H1 (cell line): Measurements from ENCODE around the gene JUN. TPM values are rescaled to one million over a fixed set of nuclear protein-coding genes. Genes with fewer than 3 reads are reported as not detected.

ENCODE experiments used
- CTCF ChIA-PET: fragments of 300-600 bp; sonication (Branson Sonifier 250); formaldehyde crosslinking; loops from one replicate; lab custom pipeline; 2021; ENCODE audit not compliant: partially characterized antibody; lab: Charles Lee
- POLR2A ChIA-PET: fragments of 300-600 bp; sonication (Branson Sonifier 250); formaldehyde crosslinking; loops from one replicate; lab custom pipeline; 2021; ENCODE audit warnings: inconsistent platforms; ENCODE audit not compliant: partially characterized antibody; lab: Charles Lee
- DNase-seq, 2 experiments: peaks; one replicate each; pipeline versions ENCODE4 v3.0.0 to v3.0.0-alpha.2; 2010 to 2022; ENCODE audit warnings: low spot score in 2 of 2, low read depth in 1 of 2, mixed read lengths in 1 of 2
- FAIRE-seq: peaks from 2 replicates; lab custom pipeline; 2011; peaks lifted over from hg19 to GRCh38; lab: Jason Lieb, UNC
- H2AFZ ChIP-seq: 2 replicates; pipeline ENCODE4 v1.8.1; 2012; ENCODE audit warnings: low read length, inconsistent platforms
- H2AK5ac ChIP-seq: 2 replicates; pipeline ENCODE4 v1.6.1; 2013; ENCODE audit warnings: low read depth, low read length
- H2BK120ac ChIP-seq: replicated peaks from 2 replicates; pipeline ENCODE3; 2013; ENCODE audit warnings: low read depth, low read length, inconsistent platforms
- H2BK12ac ChIP-seq: 2 replicates; pipeline ENCODE4 v1.6.1; 2013; ENCODE audit warnings: low read depth, low read length
- H2BK15ac ChIP-seq: 2 replicates; pipeline ENCODE4 v1.6.1; 2013; ENCODE audit warnings: low read length
- H2BK20ac ChIP-seq: 2 replicates; pipeline ENCODE4 v1.6.1; 2013; ENCODE audit warnings: low read length
- H2BK5ac ChIP-seq: 2 replicates; pipeline ENCODE4 v1.6.1; 2013; ENCODE audit warnings: low read depth, low read length
- H3K14ac ChIP-seq: 2 replicates; pipeline ENCODE4 v1.6.1; 2013; ENCODE audit warnings: inconsistent platforms; ENCODE audit not compliant: insufficient read length
- H3K18ac ChIP-seq: 2 replicates; pipeline ENCODE4 v1.6.1; 2013; ENCODE audit warnings: low read length; ENCODE audit errors: extremely low read depth
- H3K23ac ChIP-seq: 2 replicates; pipeline ENCODE4 v1.6.1; 2013; ENCODE audit warnings: inconsistent platforms; ENCODE audit not compliant: insufficient read length
- H3K23me2 ChIP-seq: 2 replicates; pipeline ENCODE4 v1.6.1; 2013; ENCODE audit warnings: low read depth, low read length
- H3K27ac ChIP-seq: 2 replicates; pipeline ENCODE4 v1.6.1; 2011; ENCODE audit warnings: low read depth, low read length, inconsistent platforms
- H3K27me3 ChIP-seq, 4 experiments: replicated peaks in 1 of 4; 1 replicate in 1 of 4; 2 replicates in 3 of 4; pipeline versions ENCODE4 v1.6.1 to v1.8.1; 2011 to 2013; ENCODE audit warnings: low read length in 3 of 4, mild to moderate bottlenecking in 3 of 4, inconsistent platforms in 2 of 4, mixed read lengths in 2 of 4, moderate library complexity in 1 of 4; ENCODE audit not compliant: control insufficient read depth in 3 of 4, insufficient read depth in 3 of 4; ENCODE audit errors: extremely low read depth in 1 of 4
- H3K36me3 ChIP-seq, 4 experiments: 2 replicates each; pipeline versions ENCODE4 v1.6.1 to v1.8.1; 2011 to 2013; ENCODE audit warnings: mild to moderate bottlenecking in 4 of 4, low read length in 3 of 4, moderate library complexity in 2 of 4, control low read depth in 1 of 4, inconsistent platforms in 1 of 4; ENCODE audit not compliant: insufficient read depth in 4 of 4, control insufficient read depth in 2 of 4
- H3K4ac ChIP-seq: replicated peaks from 2 replicates; pipeline ENCODE3; 2013; ENCODE audit warnings: low read length, low read depth, mixed read lengths, inconsistent platforms; ENCODE audit not compliant: insufficient read length
- H3K4me1 ChIP-seq, 4 experiments: replicated peaks in 1 of 4; 1 replicate in 1 of 4; 2 replicates in 3 of 4; pipeline versions ENCODE4 v1.6.1 to v1.8.1; 2011 to 2013; ENCODE audit warnings: low read length in 3 of 4, inconsistent platforms in 2 of 4, mixed read lengths in 1 of 4; ENCODE audit not compliant: insufficient read depth in 4 of 4, control insufficient read depth in 3 of 4
- H3K4me2 ChIP-seq, 2 experiments: 2 replicates each; pipeline versions ENCODE4 v1.6.1 to v1.8.1; 2011 to 2013; ENCODE audit warnings: low read depth in 2 of 2, low read length in 2 of 2, control low read depth in 1 of 2, inconsistent platforms in 1 of 2, mild to moderate bottlenecking in 1 of 2; ENCODE audit not compliant: insufficient read depth in 1 of 2
- H3K4me3 ChIP-seq, 4 experiments: fragments of 200-600, 300-600 bp in 1 of 4; sonication (generic), shearing (Covaris generic), sonication (Bioruptor Twin) in 1 of 4; 2 replicates each; pipeline versions ENCODE4 v1.5.1 to v1.8.1; 2011 to 2016; ENCODE audit warnings: low read length in 4 of 4, low read depth in 3 of 4, control low read depth in 2 of 4, inconsistent platforms in 2 of 4, mild to moderate bottlenecking in 2 of 4, mixed read lengths in 1 of 4, moderate library complexity in 1 of 4; ENCODE audit not compliant: insufficient read depth in 2 of 4; ENCODE audit errors: extremely low read depth in 1 of 4
- H3K56ac ChIP-seq: replicated peaks from 2 replicates; pipeline ENCODE3; 2013; ENCODE audit warnings: low read depth, mild to moderate bottlenecking, mixed read lengths, low read length, inconsistent platforms; ENCODE audit not compliant: insufficient read length
- H3K79me1 ChIP-seq: 2 replicates; pipeline ENCODE4 v1.6.1; 2013; ENCODE audit warnings: low read depth, low read length, control low read depth
- H3K79me2 ChIP-seq, 2 experiments: 2 replicates each; pipeline versions ENCODE4 v1.6.1 to v1.8.1; 2012 to 2013; ENCODE audit warnings: low read length in 2 of 2, mild to moderate bottlenecking in 2 of 2, inconsistent platforms in 1 of 2; ENCODE audit not compliant: insufficient read depth in 2 of 2, control insufficient read depth in 1 of 2
- H3K9ac ChIP-seq, 4 experiments: replicated peaks in 1 of 4; 1 replicate in 1 of 4; 2 replicates in 3 of 4; pipeline versions ENCODE4 v1.6.1 to v1.8.1; 2011 to 2013; ENCODE audit warnings: low read depth in 3 of 4, low read length in 3 of 4, control low read depth in 2 of 4, mild to moderate bottlenecking in 2 of 4, moderate library complexity in 2 of 4, inconsistent platforms in 1 of 4; ENCODE audit errors: extremely low read depth in 1 of 4
- H3K9me3 ChIP-seq, 2 experiments: 2 replicates each; pipeline versions ENCODE4 v1.6.1 to v1.8.1; 2012 to 2013; ENCODE audit warnings: mild to moderate bottlenecking in 2 of 2, moderate library complexity in 2 of 2, control low read depth in 1 of 2, inconsistent platforms in 1 of 2, low read depth in 1 of 2, low read length in 1 of 2, mixed read lengths in 1 of 2; ENCODE audit not compliant: insufficient read depth in 2 of 2
- H4K20me1 ChIP-seq, 2 experiments: replicated peaks in 1 of 2; 2 replicates each; pipeline versions ENCODE3 to v1.8.1; 2011 to 2013; ENCODE audit warnings: inconsistent platforms in 2 of 2, low read length in 2 of 2, mild to moderate bottlenecking in 1 of 2; ENCODE audit not compliant: insufficient read depth in 2 of 2, control insufficient read depth in 1 of 2
- H4K5ac ChIP-seq: 2 replicates; pipeline ENCODE4 v1.6.1; 2013; ENCODE audit warnings: low read length, low read depth, mixed read lengths, inconsistent platforms; ENCODE audit not compliant: insufficient read length
- H4K8ac ChIP-seq: 2 replicates; pipeline ENCODE4 v1.8.0; 2013; ENCODE audit warnings: mild to moderate bottlenecking, moderate library complexity, low read length, inconsistent platforms; ENCODE audit not compliant: insufficient read depth; ENCODE audit errors: extremely low read depth
- H4K91ac ChIP-seq: replicated peaks from 2 replicates; pipeline ENCODE3; 2013; ENCODE audit warnings: low read length, mixed read lengths, inconsistent platforms; ENCODE audit not compliant: insufficient read length
- ASH2L ChIP-seq: fragments of 200-600, 300-600 bp; sonication (generic); IDR thresholded peaks from one replicate; pipeline ENCODE4 v1.7.1; 2017; ENCODE audit warnings: low read length
- E2F6 ChIP-seq: IDR thresholded peaks from 2 replicates; pipeline ENCODE4 v1.6.1; 2012; ENCODE audit warnings: inconsistent platforms
- EGR1 ChIP-seq: IDR thresholded peaks from 2 replicates; pipeline ENCODE4 v1.6.1; 2011; ENCODE audit warnings: low read depth, low read length, borderline replicate concordance
- MAFK ChIP-seq: IDR thresholded peaks from 2 replicates; pipeline ENCODE4 v1.6.1; 2012; ENCODE audit warnings: low read depth, mild to moderate bottlenecking, improper control_type of control experiment, low read length
- POLR2A ChIP-seq, 2 experiments: IDR thresholded peaks; 1 replicate in 1 of 2; 2 replicates in 1 of 2; pipeline ENCODE4 v1.6.1; 2011; ENCODE audit warnings: low read depth in 2 of 2, low read length in 2 of 2, mild to moderate bottlenecking in 2 of 2; ENCODE audit errors: control extremely low read depth in 1 of 2
- RAD21 ChIP-seq, 2 experiments: IDR thresholded peaks in 1 of 2; conservative IDR thresholded peaks in 1 of 2; 2 replicates each; pipeline ENCODE4 v1.6.1; 2011; ENCODE audit warnings: low read depth in 2 of 2, low read length in 2 of 2, improper control_type of control experiment in 1 of 2, inconsistent platforms in 1 of 2, mild to moderate bottlenecking in 1 of 2, moderate library complexity in 1 of 2
- SIN3A ChIP-seq, 2 experiments: IDR thresholded peaks in 1 of 2; conservative IDR thresholded peaks in 1 of 2; 2 replicates each; pipeline ENCODE4 v1.6.1; 2011 to 2012; ENCODE audit warnings: low read length in 2 of 2, improper control_type of control experiment in 1 of 2, low read depth in 1 of 2, mild to moderate bottlenecking in 1 of 2
- SRF ChIP-seq: IDR thresholded peaks from 2 replicates; pipeline ENCODE4 v1.6.1; 2011; ENCODE audit warnings: mild to moderate bottlenecking, low read depth, low read length, moderate library complexity
- USF2 ChIP-seq: IDR thresholded peaks from 2 replicates; pipeline ENCODE4 v1.6.1; 2011; ENCODE audit warnings: low read length, improper control_type of control experiment
- WGBS, 2 experiments: shearing (Covaris generic) in 1 of 2; methylation state at CpG; one replicate each; pipeline versions ENCODE4 v1.1.6 to v1.1.7; 2013 to 2015; ENCODE audit warnings: low lambda C conversion rate in 2 of 2, mixed read lengths in 2 of 2, inconsistent platforms in 1 of 2, low coverage in 1 of 2, missing lambda C conversion rate in 1 of 2; ENCODE audit not compliant: insufficient replicate concordance in 2 of 2, insufficient coverage in 1 of 2, insufficient read length in 1 of 2; ENCODE audit errors: extremely low coverage in 1 of 2, missing lambda C conversion rate in 1 of 2; 5-methylcytosine and 5-hydroxymethylcytosine counted together
- polyA plus RNA-seq, 7 experiments: library from polyadenylated mRNA; depleted of rRNA in 3 of 7; stranded (reverse) in 5 of 7; unstranded in 2 of 7; fragments of >200 nt in 5 of 7; fragments of 200-250 nt in 2 of 7; gene quantifications; 1 replicate in 5 of 7; 2 replicates in 1 of 7; 4 replicates in 1 of 7; pipeline versions ENCODE4 v1.2.1 to v1.2.3, GENCODE V29; 2011 to 2013; ENCODE audit warnings: missing spikeins in 2 of 7, mixed read lengths in 2 of 7
- total RNA-seq: library from RNA; stranded (reverse); fragmentation: NEBNext Ultra II Directional; extraction: Animal tissue kit (Norgen Biotek cat#: 25700); gene quantifications from 2 replicates; pipeline ENCODE4 v1.2.1, GENCODE V29; 2021

Gene JUN
- total and polyA plus RNA-seq, 2 of the 8 experiments (the other 6 are each of a cell fraction or from before 2014, with no cell fraction given): 4.4 to 10.9 TPM

- POLR2A ChIA-PET: interaction anchor here (1.9 to 2.0 kb wide), 2 partner anchors 30 to 69 kb away, joined by 5 to 8 read pairs; no protein-coding TSS in a partner anchor
- WGBS, 2 experiments: 1% methylated on average over 46 of the region's 56 CpGs; no CpG with 5 or more reads in 1 of the 2 experiments
- 0 out of 2 replicates have a peak overlapping the region, but pooled peaks have one; percentile 2 for H2BK12ac ChIP-seq
- 0 out of 2 replicates have a peak, but pooled peaks have one; percentile 28 for TF ChIP-seq E2F6
- 0 out of 3 replicates have a peak, but pooled peaks of 1 of the 2 experiments have one; percentile 9 for TF ChIP-seq POLR2A (IDR thresholded peaks at IDR 0.05; ENCODE audit: control extremely low read depth in 1 of 2, low read depth in 2 of 2, low read length in 2 of 2)
- no peak for TF ChIP-seq MAFK
- TF ChIP-seq RAD21 (IDR thresholded peaks at IDR 0.05 in 1 of 2, conservative IDR thresholded peaks at IDR 0.05 in 1 of 2; ENCODE audit: low read depth in 2 of 2, low read length in 2 of 2): peak; percentile 70 to 73
- TF ChIP-seq ASH2L: peak; percentile 30
- TF ChIP-seq EGR1: no peak
- no peak for TF ChIP-seq SRF
- TF ChIP-seq USF2: no peak
- no peak for TF ChIP-seq SIN3A (conservative IDR thresholded peaks at IDR 0.05 in 1 of 2, IDR thresholded peaks at IDR 0.05 in 1 of 2; ENCODE audit: low read depth in 1 of 2, low read length in 2 of 2)
Measured at GRCh38 chr1:58784758-58785441, 1.1 kb upstream of the JUN start.

More at GRCh38 chr1:58784758-58785441, 1.1 kb upstream of the JUN start:
- Histone ChIP-seq H3K27me3 (peaks cover 7 to 37% (median 22%) of the 10 kb centered on the region in 4 experiments; a peak in 6 of 7 replicates), H2AK5ac (no peak overlapping the region), H3K4me2 (peak overlapping the region; percentile 90 to 94), H3K56ac (no peak overlapping the region), H2BK15ac (no peak overlapping the region), H4K8ac (no peak overlapping the region; the same call in 1 of the 2 replicates), H3K27ac (no peak overlapping the region), H3K18ac (no peak overlapping the region), H3K23me2 (peaks cover 33% of the 10 kb centered on the region), H3K4ac (no peak overlapping the region), H2BK5ac (peak overlapping the region; percentile 3; the same call in 1 of the 2 replicates), H2BK20ac (no peak overlapping the region), H3K9ac (peak overlapping the region; percentile 46 to 70 (median 66)), H3K79me2 (peaks cover 0 to 8% of the 10 kb centered on the region in 2 experiments; a peak in 1 of 4 replicates), H4K5ac (no peak overlapping the region), H3K79me1 (no peaks in the 10 kb centered on the region; the same call in 1 of the 2 replicates), H2BK120ac (no peak overlapping the region), H3K4me1 (peaks cover 0 to 15% (median 2%) of the 10 kb centered on the region in 4 experiments; a peak in 5 of 7 replicates), H2AFZ (0 out of 2 replicates have a peak overlapping the region, but pooled peaks have one; percentile 47), H3K23ac (no peak overlapping the region), H3K9me3 (peaks cover 0 to 3% of the 10 kb centered on the region in 2 experiments; a peak in 1 of 4 replicates), H3K36me3 (no peaks in the 10 kb centered on the region), H4K20me1 (peaks cover 0 to 12% of the 10 kb centered on the region in 2 experiments), H3K14ac (no peak overlapping the region), H3K4me3 (peak overlapping the region; percentile 54 to 75 (median 66)), H4K91ac (no peak overlapping the region)
- CTCF ChIA-PET: interaction anchor here (0.6 to 2.3 kb wide), 19 partner anchors 10 to 974 kb away, joined by 3 to 9 read pairs (median 4); no protein-coding TSS in a partner anchor
- DNase-seq (peak in 1 of 2 experiments; percentile 72), FAIRE-seq (no peak)
